ENCODE data around the gene MT2A. TPM values are rescaled to one million over a fixed set of nuclear protein-coding genes. Genes with fewer than 3 reads are reported as not detected.

The MT2A gene
- total and polyA plus RNA-seq, 2 of the 4 experiments (the other 2 are of a cell fraction), result 25.5 to 621 TPM

GRCh38 chr16:56635441-56635967, 27.1 kb downstream of the MT2A start:
- Histone ChIP-seq H2AK5ac (ENCODE audit: low read depth, low read length) (no peak overlapping the region), H3K56ac (ENCODE audit: extremely low read depth, insufficient read depth, low read length) (no peak overlapping the region), H3K9ac (ENCODE audit: low read depth, low read length) (no peak overlapping the region), H2AK9ac (replicated peaks; ENCODE audit: low read depth, low read length, poor library complexity) (no peak overlapping the region), H2BK20ac (ENCODE audit: low read depth, low read length) (no peak overlapping the region), H3K18ac (ENCODE audit: low read depth, low read length) (no peak overlapping the region), H3K4me1 (ENCODE audit: control insufficient read depth, insufficient read depth, low read length) (no peaks in the 10 kb centered on the region; the same call in 1 of the 2 replicates), H3K36me3 (ENCODE audit: control insufficient read depth, insufficient read depth, low read length) (no peaks in the 10 kb centered on the region), H3K23ac (ENCODE audit: low read depth, low read length) (no peak overlapping the region), H2BK15ac (ENCODE audit: low read depth, low read length) (no peak overlapping the region), H3K9me3 (ENCODE audit: control insufficient read depth, insufficient read depth, low read length) (peaks cover 2% of the 10 kb centered on the region; the same call in 1 of the 2 replicates), H3K9me1 (ENCODE audit: insufficient read depth, low read length) (no peaks in the 10 kb centered on the region), H2BK5ac (ENCODE audit: low read depth, low read length, poor library complexity, severe bottlenecking) (no peak overlapping the region), H3K79me1 (ENCODE audit: low read depth in 1 of 2, low read length in 2 of 2) (no peaks in the 10 kb centered on the region), H2AFZ (replicated peaks; ENCODE audit: low read length, poor library complexity) (no peak overlapping the region), H3K27ac (ENCODE audit: insufficient read depth, low read length) (no peak overlapping the region), H4K20me1 (ENCODE audit: insufficient read depth, low read length) (no peaks in the 10 kb centered on the region), H3K4me3 (ENCODE audit: insufficient read depth, low read depth, low read length) (no peak overlapping the region; the same call in 1 of the 2 replicates), H3K27me3 (ENCODE audit: control insufficient read depth, insufficient read depth, low read length) (peaks cover 88% of the 10 kb centered on the region), H4K91ac (ENCODE audit: insufficient read depth, low read depth, low read length) (no peak overlapping the region), H4K8ac (ENCODE audit: low read depth in 2 of 2, low read length in 2 of 2) (no peak overlapping the region), H2BK120ac (ENCODE audit: low read depth, low read length) (no peak overlapping the region), H3K4ac (ENCODE audit: low read depth, low read length) (no peak overlapping the region), H4K5ac (ENCODE audit: low read depth, low read length) (no peak overlapping the region), H3K4me2 (ENCODE audit: low read depth, low read length) (no peak overlapping the region; the same call in 1 of the 2 replicates), H3K14ac (replicated peaks; ENCODE audit: low read depth, low read length) (no peak overlapping the region)
- ATAC-seq (ENCODE audit: low read depth) (no peak), DNase-seq (no peak)
- POLR2A ChIA-PET (ENCODE audit: unreplicated experiment), result no interaction called here
- BruUV-seq (replicated peaks), result no TSS peak
- 11% methylated on average over 20 of the region's 40 CpGs; no CpG with 5 or more reads in 1 of the 2 experiments for WGBS, 2 experiments (ENCODE audit: extremely low coverage in 2 of 2, insufficient read length in 1 of 2)
- dilution Hi-C loops (cut with HindIII; ENCODE audit: low sequenced_read_pairs, unreplicated experiment), result no loop called here
- CTCF ChIA-PET, result no interaction called here
- in situ Hi-C loops (cut with MboI; ENCODE audit: low sequenced_read_pairs), result no loop called here
- TF ChIP-seq CEBPB (IDR thresholded peaks at IDR 0.05; ENCODE audit: low read depth, low read length) (no peak), CTCF (conservative IDR thresholded peaks at IDR 0.05; ENCODE audit: low read depth, low read length) (no peak), MAFK (IDR thresholded peaks at IDR 0.05; ENCODE audit: low read depth, low read length) (no peak), ELK1 (IDR thresholded peaks at IDR 0.05; ENCODE audit: borderline replicate concordance, low read depth, low read length) (no peak), USF2 (IDR thresholded peaks at IDR 0.05; ENCODE audit: low read depth, low read length) (no peak), CHD1 (IDR thresholded peaks at IDR 0.05; ENCODE audit: low read depth, low read length) (no peak), RAD21 (IDR thresholded peaks at IDR 0.05; ENCODE audit: low read length) (no peak), FOS (IDR thresholded peaks at IDR 0.05; ENCODE audit: low read depth, low read length) (no peak), MAZ (IDR thresholded peaks at IDR 0.05; ENCODE audit: borderline replicate concordance, low read depth, low read length) (no peak), RCOR1 (IDR thresholded peaks at IDR 0.05; ENCODE audit: insufficient replicate concordance, low read length) (no peak), SMC3 (IDR thresholded peaks at IDR 0.05; ENCODE audit: low read depth, low read length) (no peak), POLR2A (IDR thresholded peaks at IDR 0.05; ENCODE audit: low read depth, low read length) (no peak)
- intact Hi-C loops (cut with micrococcal nuclease), result no loop called here
